RWPE2 (cell line): ENCODE data around the gene PARN.

Source experiments
- ATAC-seq: fragments of 200-7000 bp; cut with Tn5 transposase; 3 replicates; pipeline ENCODE4 v1.9.1; 2021; ENCODE audit warnings: low read depth
- DNase-seq: peaks from one replicate; pipeline ENCODE4 v3.0.0-alpha.2; 2020; ENCODE audit warnings: low spot score
- H3K27ac ChIP-seq: fragments of 450-650 bp; 2 replicates; pipeline ENCODE4 v1.5.1; 2017; ENCODE audit warnings: mild to moderate bottlenecking; ENCODE audit not compliant: poor library complexity, severe bottlenecking
- H3K27me3 ChIP-seq: fragments of 250-450 bp; sonication (Bioruptor Pico); 2 replicates; pipeline ENCODE4 v1.5.1; 2021; ENCODE audit warnings: mild to moderate bottlenecking, moderate library complexity; ENCODE audit not compliant: insufficient read depth, poor library complexity, severe bottlenecking
- H3K36me3 ChIP-seq: fragments of 250-450 bp; sonication (Bioruptor Pico); 2 replicates; pipeline ENCODE4 v1.5.1; 2020; ENCODE audit warnings: low read depth, mild to moderate bottlenecking, moderate library complexity
- H3K4me1 ChIP-seq: fragments of 250-450 bp; sonication (Bioruptor Pico); 2 replicates; pipeline ENCODE4 v1.5.1; 2021; ENCODE audit warnings: mild to moderate bottlenecking, moderate library complexity; ENCODE audit not compliant: insufficient read depth, poor library complexity, severe bottlenecking
- H3K4me3 ChIP-seq: fragments of 250-450 bp; sonication (Bioruptor Pico); 2 replicates; pipeline ENCODE4 v1.5.1; 2021; ENCODE audit warnings: mild to moderate bottlenecking, moderate library complexity; ENCODE audit not compliant: severe bottlenecking
- H3K9me3 ChIP-seq: fragments of 250-450 bp; sonication (Bioruptor Pico); 2 replicates; pipeline ENCODE4 v1.5.1; 2021; ENCODE audit warnings: mild to moderate bottlenecking, moderate library complexity; ENCODE audit not compliant: severe bottlenecking
- TF ChIP-seq, protein P1 (sequence below): fragments of 450-650 bp; IDR thresholded peaks from one replicate; pipeline ENCODE4 v1.5.1; 2017; ENCODE audit warnings: mild to moderate bottlenecking, moderate library complexity; ENCODE audit not compliant: poor library complexity, severe bottlenecking

Gene PARN

DNA sequence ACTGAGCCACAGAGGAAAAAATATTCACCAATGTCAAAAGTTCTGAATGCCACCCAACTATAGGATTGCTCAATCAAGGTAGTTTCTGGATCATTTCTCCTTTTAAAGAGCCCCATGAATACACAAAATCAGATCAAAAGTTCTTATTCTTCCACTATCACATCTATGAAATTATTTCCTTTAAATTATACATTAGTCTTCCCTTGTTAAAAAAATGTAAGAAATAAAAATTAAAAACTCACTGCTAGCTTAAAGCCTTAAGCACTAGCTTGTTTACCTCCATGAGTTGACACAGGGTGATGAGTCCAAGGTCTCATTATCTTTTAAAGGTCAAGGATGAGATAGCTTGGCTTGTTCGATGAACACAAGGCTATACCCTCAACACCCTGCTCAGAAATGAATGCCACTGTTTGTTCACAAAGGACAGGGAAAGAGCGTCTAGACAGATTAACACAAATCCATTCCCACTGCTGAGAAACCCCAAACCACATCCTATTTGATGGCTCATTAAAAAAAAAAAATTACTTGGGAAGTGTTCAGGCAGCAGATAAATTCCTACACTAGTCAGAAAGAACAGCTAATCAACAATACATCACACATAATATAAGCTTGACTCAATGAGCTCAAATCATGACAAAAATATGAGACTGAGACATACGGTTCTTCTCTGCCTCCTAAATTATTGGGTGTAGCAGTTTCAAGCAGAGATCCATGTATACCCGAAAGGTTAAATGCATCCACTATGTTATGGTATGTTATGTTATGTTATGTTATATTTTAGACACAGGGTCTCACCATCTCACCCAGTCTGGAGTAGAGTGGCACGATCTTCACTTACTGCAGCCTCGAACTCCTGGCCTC lies 118.9 kb downstream of the PARN start:
- H3K4me1 ChIP-seq: peaks cover 39% of the 10 kb centered on the region
- no peak for DNase-seq

DNA sequence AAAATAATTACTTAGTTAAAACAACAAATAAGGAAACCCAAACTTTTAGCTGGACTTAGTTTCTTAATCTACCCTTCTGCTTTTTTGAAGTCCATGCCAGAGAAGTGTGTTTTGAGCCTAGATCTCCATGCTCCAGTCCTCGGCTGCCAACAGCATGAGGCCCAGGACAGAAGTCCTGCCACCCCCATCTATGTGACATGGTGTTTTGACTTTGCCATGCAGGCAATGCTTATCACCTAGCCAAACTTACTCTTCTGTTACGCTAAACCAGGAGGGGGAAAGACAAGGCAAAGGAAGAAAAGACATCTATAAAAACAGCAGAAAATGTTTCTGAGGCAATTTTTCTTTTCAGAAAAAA lies 119.5 kb downstream of the PARN start:
- ATAC-seq: no peak
- no peaks in the 10 kb centered on the region for H3K36me3 ChIP-seq
- peaks cover 45% of the 10 kb centered on the region for H3K4me1 ChIP-seq
- TF ChIP-seq, protein P1, sequence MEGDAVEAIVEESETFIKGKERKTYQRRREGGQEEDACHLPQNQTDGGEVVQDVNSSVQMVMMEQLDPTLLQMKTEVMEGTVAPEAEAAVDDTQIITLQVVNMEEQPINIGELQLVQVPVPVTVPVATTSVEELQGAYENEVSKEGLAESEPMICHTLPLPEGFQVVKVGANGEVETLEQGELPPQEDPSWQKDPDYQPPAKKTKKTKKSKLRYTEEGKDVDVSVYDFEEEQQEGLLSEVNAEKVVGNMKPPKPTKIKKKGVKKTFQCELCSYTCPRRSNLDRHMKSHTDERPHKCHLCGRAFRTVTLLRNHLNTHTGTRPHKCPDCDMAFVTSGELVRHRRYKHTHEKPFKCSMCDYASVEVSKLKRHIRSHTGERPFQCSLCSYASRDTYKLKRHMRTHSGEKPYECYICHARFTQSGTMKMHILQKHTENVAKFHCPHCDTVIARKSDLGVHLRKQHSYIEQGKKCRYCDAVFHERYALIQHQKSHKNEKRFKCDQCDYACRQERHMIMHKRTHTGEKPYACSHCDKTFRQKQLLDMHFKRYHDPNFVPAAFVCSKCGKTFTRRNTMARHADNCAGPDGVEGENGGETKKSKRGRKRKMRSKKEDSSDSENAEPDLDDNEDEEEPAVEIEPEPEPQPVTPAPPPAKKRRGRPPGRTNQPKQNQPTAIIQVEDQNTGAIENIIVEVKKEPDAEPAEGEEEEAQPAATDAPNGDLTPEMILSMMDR: no peak
- H3K4me3 ChIP-seq: no peak overlapping the region
- H3K9me3 ChIP-seq: no peaks in the 10 kb centered on the region
- peak overlapping the region; percentile 84 for H3K27ac ChIP-seq
- DNase-seq: no peak
- H3K27me3 ChIP-seq: no peaks in the 10 kb centered on the region

More for the DNA sequence above, 118.9 kb downstream of the PARN start:
- Histone ChIP-seq H3K9me3 (no peaks in the 10 kb centered on the region), H3K27me3 (no peaks in the 10 kb centered on the region), H3K27ac (peak overlapping the region; percentile 84), H3K4me3 (no peak overlapping the region), H3K36me3 (no peaks in the 10 kb centered on the region)
- peak; percentile 82 for ATAC-seq
- TF ChIP-seq, protein P1: no peak

DNA sequence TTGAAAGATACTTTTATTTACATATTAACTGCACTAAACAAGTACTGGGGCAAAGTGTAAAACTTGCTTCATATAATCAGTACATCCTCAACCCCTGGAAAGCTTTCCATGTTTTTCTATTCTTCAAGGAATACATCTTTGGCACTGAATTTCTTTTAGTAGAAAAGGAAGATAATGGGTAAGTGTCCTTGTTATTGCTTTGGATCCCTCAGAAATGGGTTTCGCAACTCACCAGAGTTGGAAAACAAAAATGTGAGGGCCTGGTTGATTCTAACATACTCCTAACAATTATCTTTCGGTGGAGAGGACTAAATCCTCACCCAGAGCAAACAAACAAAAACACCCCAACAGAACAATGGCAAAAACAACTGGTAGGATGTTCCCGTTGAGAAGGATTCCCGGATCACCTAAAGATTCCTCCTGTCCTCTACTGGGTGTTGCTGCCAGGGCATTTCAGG lies 120.4 kb downstream of the PARN start:
- no peak for DNase-seq
- TF ChIP-seq, protein P1: no peak
- ATAC-seq: no peak

DNA sequence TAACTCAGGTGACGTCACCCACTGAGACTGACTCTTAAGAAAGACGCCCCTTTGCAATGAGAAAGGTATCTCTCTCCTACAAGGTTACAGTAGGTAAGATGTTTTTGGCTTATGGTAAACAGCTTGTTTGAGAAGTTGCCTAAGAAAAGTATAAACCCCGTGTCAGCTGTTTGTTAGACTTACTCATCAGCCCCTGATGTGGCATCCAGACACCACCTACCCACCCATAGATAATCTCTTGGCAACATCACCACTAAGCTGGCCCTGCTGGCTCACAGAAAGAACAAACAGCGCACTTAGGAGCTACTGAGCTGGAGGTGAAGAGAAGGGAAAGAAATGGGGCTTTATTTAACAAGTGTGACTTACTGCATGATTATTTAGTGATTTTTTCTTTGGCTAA lies 121.0 kb downstream of the PARN start:
- TF ChIP-seq, protein P1: no peak
- Histone ChIP-seq H3K36me3 (no peaks in the 10 kb centered on the region), H3K4me1 (peaks cover 52% of the 10 kb centered on the region), H3K27me3 (no peaks in the 10 kb centered on the region), H3K27ac (peak overlapping the region; percentile 84), H3K9me3 (no peaks in the 10 kb centered on the region), H3K4me3 (no peak overlapping the region)
- DNase-seq (no peak), ATAC-seq (peak; percentile 65)

More for the DNA sequence above, 120.4 kb downstream of the PARN start:
- Histone ChIP-seq H3K27me3 (no peaks in the 10 kb centered on the region), H3K4me1 (peaks cover 47% of the 10 kb centered on the region), H3K4me3 (no peak overlapping the region), H3K36me3 (no peaks in the 10 kb centered on the region), H3K9me3 (no peaks in the 10 kb centered on the region), H3K27ac (peak overlapping the region; percentile 84)

DNA sequence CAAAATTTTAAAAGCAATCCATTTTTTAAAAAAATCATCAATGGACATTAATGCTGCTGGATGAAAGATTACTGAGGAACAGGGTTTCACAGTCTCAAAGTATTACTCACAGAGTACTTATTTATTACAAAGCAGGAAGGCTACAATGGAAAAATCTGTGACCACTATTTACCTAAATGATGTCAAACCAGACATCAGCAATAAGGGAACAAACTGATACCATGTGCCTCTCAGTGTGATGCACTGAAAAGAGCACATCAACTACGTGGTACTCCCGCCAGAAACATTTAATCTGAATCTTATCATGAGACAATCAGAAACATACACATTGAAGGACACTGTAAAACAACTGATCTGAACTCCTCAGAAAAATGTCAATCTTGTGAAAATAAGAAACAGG lies 124.2 kb downstream of the PARN start:
- H3K36me3 ChIP-seq: no peaks in the 10 kb centered on the region
- DNase-seq (no peak), ATAC-seq (no peak)
- TF ChIP-seq, protein P1: no peak
- no peaks in the 10 kb centered on the region for H3K9me3 ChIP-seq
- peaks cover 68% of the 10 kb centered on the region for H3K4me1 ChIP-seq
- no peaks in the 10 kb centered on the region for H3K27me3 ChIP-seq
- no peak overlapping the region for H3K4me3 ChIP-seq
- H3K27ac ChIP-seq: peak overlapping the region; percentile 17
